ENCODE measurements around the gene PHF1.
"Not testable (repeated sequence)": the region's sequence is repeated elsewhere in the genome, so short reads cannot be mapped to it uniquely, and the experiment has no call there.

Gene PHF1

GRCh38 chr6:33397541-33397940 is 13.3 kb upstream of the PHF1 start:
- Histone ChIP-seq H3K27ac (replicated peaks) (no peak overlapping the region), H3K27me3 (ENCODE audit: insufficient read depth, poor library complexity, severe bottlenecking) (no peaks in the 10 kb centered on the region), H3K4me3 (replicated peaks; ENCODE audit: insufficient read depth, low read length) (no peak overlapping the region)
- DNase-seq (ENCODE audit: low read depth in 1 of 2, low spot score in 1 of 2): no peak
- TF ChIP-seq REST (IDR thresholded peaks at IDR 0.05; ENCODE audit: insufficient replicate concordance, low read depth) (no peak), SPI1 (IDR thresholded peaks at IDR 0.05; ENCODE audit: borderline replicate concordance, low read depth) (no peak), GABPA (IDR thresholded peaks at IDR 0.05; ENCODE audit: low read depth) (no peak), POLR2AphosphoS5 (IDR thresholded peaks at IDR 0.05; ENCODE audit: low read depth) (no peak), CTCF (IDR thresholded peaks at IDR 0.05; ENCODE audit: insufficient read depth, low read length) (no peak)

- not testable (repeated sequence) for DNase-seq (ENCODE audit: low read depth in 1 of 2, low spot score in 1 of 2); H3K27me3 ChIP-seq (ENCODE audit: insufficient read depth, poor library complexity, severe bottlenecking); H3K27ac ChIP-seq (replicated peaks); H3K4me3 ChIP-seq (replicated peaks; ENCODE audit: insufficient read depth, low read length)
Observed at GRCh38 chr6:33398601-33399000, 12.2 kb upstream of the PHF1 start.

DNA sequence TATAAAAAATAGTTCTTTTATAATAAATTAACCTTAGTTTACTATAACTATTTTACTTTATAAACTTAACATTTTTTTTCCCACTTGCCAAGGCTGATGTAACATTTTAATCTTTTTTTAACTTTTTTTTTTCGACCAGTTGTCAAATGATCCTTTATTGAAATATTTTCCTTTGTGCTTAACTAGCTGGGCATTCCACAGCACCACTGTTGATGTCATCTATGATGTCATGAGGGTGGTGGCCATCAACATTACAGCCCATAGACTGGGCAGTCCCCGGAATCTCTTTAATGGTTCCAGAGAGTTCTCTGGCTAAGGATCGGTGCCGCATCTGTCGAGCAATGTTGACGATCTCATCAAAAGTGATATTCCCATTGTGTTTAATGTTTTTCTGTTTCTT is 10.9 kb upstream of the PHF1 start:
- H3K27ac ChIP-seq (replicated peaks); H3K4me3 ChIP-seq (replicated peaks; ENCODE audit: insufficient read depth, low read length); H3K27me3 ChIP-seq (ENCODE audit: insufficient read depth, poor library complexity, severe bottlenecking); DNase-seq (ENCODE audit: low read depth in 1 of 2, low spot score in 1 of 2): not testable (repeated sequence)

DNA sequence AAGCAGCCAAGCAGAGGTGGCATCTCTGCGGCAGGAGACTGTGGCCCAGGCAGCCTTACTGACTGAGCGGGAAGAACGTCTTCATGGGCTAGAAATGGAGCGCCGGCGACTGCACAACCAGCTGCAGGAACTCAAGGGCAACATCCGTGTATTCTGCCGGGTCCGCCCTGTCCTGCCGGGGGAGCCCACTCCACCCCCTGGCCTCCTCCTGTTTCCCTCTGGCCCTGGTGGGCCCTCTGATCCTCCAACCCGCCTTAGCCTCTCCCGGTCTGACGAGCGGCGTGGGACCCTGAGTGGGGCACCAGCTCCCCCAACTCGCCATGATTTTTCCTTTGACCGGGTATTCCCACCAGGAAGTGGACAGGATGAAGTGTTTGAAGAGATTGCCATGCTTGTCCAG is 5.9 kb upstream of the PHF1 start:
- H3K4me3 ChIP-seq (replicated peaks; ENCODE audit: insufficient read depth, low read length): no peak overlapping the region
- no peak for DNase-seq (ENCODE audit: low read depth in 1 of 2, low spot score in 1 of 2)
- no peak overlapping the region for H3K27ac ChIP-seq (replicated peaks)
- no peak for TF ChIP-seq CTCF (IDR thresholded peaks at IDR 0.05; ENCODE audit: insufficient read depth, low read length)
- no peak for TF ChIP-seq GABPA (IDR thresholded peaks at IDR 0.05; ENCODE audit: low read depth)
- TF ChIP-seq SPI1 (IDR thresholded peaks at IDR 0.05; ENCODE audit: borderline replicate concordance, low read depth): no peak
- TF ChIP-seq REST (IDR thresholded peaks at IDR 0.05; ENCODE audit: insufficient replicate concordance, low read depth): no peak
- no peaks in the 10 kb centered on the region for H3K27me3 ChIP-seq (ENCODE audit: insufficient read depth, poor library complexity, severe bottlenecking)

- no peak overlapping the region for H3K27ac ChIP-seq (replicated peaks)
- no peak for TF ChIP-seq GABPA (IDR thresholded peaks at IDR 0.05; ENCODE audit: low read depth)
- no peak for TF ChIP-seq REST (IDR thresholded peaks at IDR 0.05; ENCODE audit: insufficient replicate concordance, low read depth)
- TF ChIP-seq CTCF (IDR thresholded peaks at IDR 0.05; ENCODE audit: insufficient read depth, low read length): no peak
- no peak; the same call in 1 of the 2 replicates for TF ChIP-seq POLR2AphosphoS5 (IDR thresholded peaks at IDR 0.05; ENCODE audit: low read depth)
- TF ChIP-seq SPI1 (IDR thresholded peaks at IDR 0.05; ENCODE audit: borderline replicate concordance, low read depth): no peak
- H3K27me3 ChIP-seq (ENCODE audit: insufficient read depth, poor library complexity, severe bottlenecking): no peaks in the 10 kb centered on the region
- no peak overlapping the region for H3K4me3 ChIP-seq (replicated peaks; ENCODE audit: insufficient read depth, low read length)
- no peak for DNase-seq (ENCODE audit: low read depth in 1 of 2, low spot score in 1 of 2)
Observed at GRCh38 chr6:33405386-33405940, 5.4 kb upstream of the PHF1 start.
